ENCODE measurements around the gene TMEM95. TPM values are rescaled to one million over a fixed set of nuclear protein-coding genes. Genes with fewer than 3 reads are reported as not detected.
A peak's percentile ranks its signal among the peaks of the same experiment; 100 is the strongest.

TMEM95 gene
- total and polyA plus RNA-seq, 8 donors, result not detected

DNA sequence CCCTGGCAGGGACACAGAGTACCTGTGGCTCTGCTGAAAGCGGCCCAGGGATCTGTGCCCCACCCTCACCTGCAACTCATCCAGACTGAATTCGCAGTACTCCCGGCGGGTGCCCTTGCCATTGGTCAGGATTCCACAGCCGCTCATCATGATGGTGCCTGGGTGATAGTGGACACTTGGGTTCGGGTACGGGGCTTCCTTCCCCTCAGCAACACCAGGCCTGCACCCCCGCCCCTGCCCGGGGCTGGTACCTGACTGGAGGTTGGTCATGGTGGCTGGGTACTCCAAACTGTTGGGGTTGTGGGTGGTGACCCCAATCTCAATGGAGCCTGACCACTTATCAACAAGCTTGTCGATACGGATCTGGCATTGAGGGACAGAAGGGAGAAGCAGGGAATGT is 28.8 kb upstream of the TMEM95 start:
- intact Hi-C loops (cut with DNase I; ENCODE audit: low total_unique reads), result no loop called here
- WGBS, 5 donors, result 87 to 92% (median 91%) methylated on average over 10 to 11 of the region's 11 CpGs
- no peaks in the 10 kb centered on the region for H3K27me3 ChIP-seq

DNA sequence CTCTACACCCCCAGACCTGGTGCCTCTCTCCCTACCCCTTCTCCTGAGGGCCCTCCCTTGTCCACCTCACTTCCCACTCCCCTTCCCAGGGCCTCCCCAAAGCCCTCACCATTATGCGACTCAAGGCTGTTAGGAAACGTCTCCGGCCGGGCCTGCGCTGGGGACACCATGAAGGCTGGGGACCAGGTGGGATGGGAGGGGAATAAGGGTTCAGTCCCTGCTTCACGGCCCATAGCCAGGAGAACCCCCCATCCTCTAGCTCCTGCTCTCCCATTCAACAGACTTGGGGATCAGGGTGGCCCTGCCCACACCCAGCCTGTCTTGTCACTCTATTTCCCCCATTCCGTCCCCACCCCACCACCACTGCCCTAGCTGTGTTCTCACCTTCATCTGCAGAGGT is 27.9 kb upstream of the TMEM95 start:
- TF ChIP-seq, protein P1, sequence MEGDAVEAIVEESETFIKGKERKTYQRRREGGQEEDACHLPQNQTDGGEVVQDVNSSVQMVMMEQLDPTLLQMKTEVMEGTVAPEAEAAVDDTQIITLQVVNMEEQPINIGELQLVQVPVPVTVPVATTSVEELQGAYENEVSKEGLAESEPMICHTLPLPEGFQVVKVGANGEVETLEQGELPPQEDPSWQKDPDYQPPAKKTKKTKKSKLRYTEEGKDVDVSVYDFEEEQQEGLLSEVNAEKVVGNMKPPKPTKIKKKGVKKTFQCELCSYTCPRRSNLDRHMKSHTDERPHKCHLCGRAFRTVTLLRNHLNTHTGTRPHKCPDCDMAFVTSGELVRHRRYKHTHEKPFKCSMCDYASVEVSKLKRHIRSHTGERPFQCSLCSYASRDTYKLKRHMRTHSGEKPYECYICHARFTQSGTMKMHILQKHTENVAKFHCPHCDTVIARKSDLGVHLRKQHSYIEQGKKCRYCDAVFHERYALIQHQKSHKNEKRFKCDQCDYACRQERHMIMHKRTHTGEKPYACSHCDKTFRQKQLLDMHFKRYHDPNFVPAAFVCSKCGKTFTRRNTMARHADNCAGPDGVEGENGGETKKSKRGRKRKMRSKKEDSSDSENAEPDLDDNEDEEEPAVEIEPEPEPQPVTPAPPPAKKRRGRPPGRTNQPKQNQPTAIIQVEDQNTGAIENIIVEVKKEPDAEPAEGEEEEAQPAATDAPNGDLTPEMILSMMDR (IDR thresholded peaks at IDR 0.05), result no peak
- TF ChIP-seq EP300 (IDR thresholded peaks at IDR 0.05) (no peak), POLR2A (IDR thresholded peaks at IDR 0.05) (no peak), POLR2AphosphoS5 (IDR thresholded peaks at IDR 0.05) (no peak)
- intact Hi-C loops (cut with DNase I; ENCODE audit: low total_unique reads), result no loop called here
- no peak overlapping the region for H3K4me3 ChIP-seq
- H3K27ac ChIP-seq, result no peak overlapping the region
- peaks cover 12 to 34% (median 29%) of the 10 kb centered on the region in 4 donors for H3K4me1 ChIP-seq
- H3K27me3 ChIP-seq, result no peaks in the 10 kb centered on the region
- no peak for DNase-seq
- 84 to 96% (median 90%) methylated on average over 7 of the region's 7 CpGs for WGBS, 5 donors
- peaks cover 25 to 53% (median 49%) of the 10 kb centered on the region in 4 donors for H3K36me3 ChIP-seq
- H3K9me3 ChIP-seq, result no peaks in the 10 kb centered on the region

More for the DNA sequence above, 28.8 kb upstream of the TMEM95 start:
- DNase-seq, result no peak
- Histone ChIP-seq H3K9me3 (no peaks in the 10 kb centered on the region), H3K36me3 (peaks cover 34 to 62% (median 57%) of the 10 kb centered on the region in 4 donors), H3K4me1 (peaks cover 12 to 34% (median 29%) of the 10 kb centered on the region in 4 donors), H3K4me3 (no peak overlapping the region), H3K27ac (no peak overlapping the region)
- TF ChIP-seq, protein P1 (IDR thresholded peaks at IDR 0.05), result no peak
- TF ChIP-seq EP300 (IDR thresholded peaks at IDR 0.05), result no peak

DNA sequence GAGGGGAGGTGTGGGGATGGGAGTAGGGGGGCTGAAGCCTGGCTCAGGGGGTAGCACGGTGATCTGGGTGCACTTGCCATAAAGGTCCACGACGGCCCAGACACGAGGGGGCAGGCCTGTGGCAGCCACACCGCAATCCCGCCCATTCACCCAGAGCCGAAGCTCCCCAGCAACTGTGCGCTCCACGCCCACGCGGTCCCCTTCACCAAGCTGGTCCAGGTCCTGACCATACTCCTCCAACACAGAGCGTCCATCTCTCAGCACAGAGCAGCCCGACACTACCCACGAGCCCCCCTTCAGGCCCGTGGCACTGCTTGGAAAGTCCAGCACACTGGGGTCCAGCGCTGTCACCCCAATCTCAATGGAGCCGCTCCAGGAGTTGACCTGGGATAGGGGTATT is 27.5 kb upstream of the TMEM95 start:
- peaks cover 21 to 49% (median 44%) of the 10 kb centered on the region in 4 donors for H3K36me3 ChIP-seq
- no peak overlapping the region for H3K4me3 ChIP-seq
- no peak overlapping the region for H3K27ac ChIP-seq
- 83 to 91% (median 87%) methylated on average over 12 to 17 of the region's 17 CpGs for WGBS, 5 donors
- intact Hi-C loops (cut with DNase I; ENCODE audit: low total_unique reads), result no loop called here
- DNase-seq, result no peak
- no peaks in the 10 kb centered on the region for H3K9me3 ChIP-seq
- TF ChIP-seq, protein P1 (IDR thresholded peaks at IDR 0.05), result no peak
- no peak for TF ChIP-seq POLR2AphosphoS5 (IDR thresholded peaks at IDR 0.05)
- no peaks in the 10 kb centered on the region for H3K27me3 ChIP-seq
- H3K4me1 ChIP-seq, result peaks cover 12 to 34% (median 29%) of the 10 kb centered on the region in 4 donors

DNA sequence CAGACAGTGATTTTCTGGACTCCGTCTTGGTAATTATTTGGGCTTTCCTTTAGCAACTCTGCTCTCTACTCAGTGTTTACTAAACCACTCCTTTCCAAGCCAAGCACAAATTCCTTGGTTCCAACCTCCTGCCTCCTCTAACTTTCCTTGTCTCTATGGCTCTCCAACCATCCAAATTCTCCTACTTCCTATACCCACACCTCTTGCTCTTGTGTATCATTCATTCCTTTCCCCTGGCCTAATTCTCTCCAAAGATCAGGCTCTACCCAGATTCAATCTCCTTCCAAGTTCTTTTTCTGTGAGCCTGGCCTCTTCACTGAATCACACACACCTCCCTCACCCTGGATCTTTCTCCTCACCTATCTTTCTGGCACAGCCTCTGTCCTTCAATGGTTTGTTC is 26.9 kb upstream of the TMEM95 start:
- intact Hi-C loops (cut with DNase I; ENCODE audit: low total_unique reads), result no loop called here
- peaks cover 16 to 44% (median 39%) of the 10 kb centered on the region in 4 donors for H3K36me3 ChIP-seq
- peak overlapping the region in 2 of 4 donors; percentile 97 to 99 for H3K4me3 ChIP-seq
- H3K27me3 ChIP-seq, result no peaks in the 10 kb centered on the region
- no peak for DNase-seq
- no peaks in the 10 kb centered on the region for H3K9me3 ChIP-seq
- TF ChIP-seq EP300 (IDR thresholded peaks at IDR 0.05) (no peak), POLR2A (IDR thresholded peaks at IDR 0.05) (no peak), POLR2AphosphoS5 (IDR thresholded peaks at IDR 0.05) (no peak)
- TF ChIP-seq, protein P1 (IDR thresholded peaks at IDR 0.05), result no peak
- WGBS, 5 donors, result 41 to 70% (median 52%) methylated on average over 1 of the region's 1 CpG
- peaks cover 12 to 34% (median 29%) of the 10 kb centered on the region in 4 donors for H3K4me1 ChIP-seq
- H3K27ac ChIP-seq, result peak overlapping the region in 3 of 5 donors; percentile 10 to 95 (median 94)
